ENCODE measurements around the gene RCBTB1.

Gene RCBTB1

DNA sequence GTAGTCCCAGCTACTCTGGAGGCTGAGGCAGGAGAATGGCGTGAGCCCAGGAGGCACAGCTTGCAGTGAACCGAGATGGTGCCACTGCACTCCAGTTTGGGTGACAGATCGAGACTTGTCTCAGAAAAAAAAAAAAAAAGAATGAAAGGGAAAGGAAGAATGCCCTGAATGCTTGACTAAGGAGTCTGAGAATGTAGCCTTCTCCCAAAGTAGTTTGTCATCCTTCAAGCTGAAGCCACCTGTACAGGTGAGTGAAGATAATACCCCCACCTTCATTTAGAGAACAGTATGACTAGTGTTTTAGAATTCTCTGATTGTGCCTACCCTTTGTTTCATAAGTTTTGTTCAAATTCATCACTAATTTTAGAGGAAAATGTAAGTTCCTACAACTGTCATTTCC lies 5.9 kb downstream of the RCBTB1 start:
- peaks cover 9% of the 10 kb centered on the region for H3K4me1 ChIP-seq (ENCODE audit: low read length)
- peaks cover 7% of the 10 kb centered on the region for H3K36me3 ChIP-seq (replicated peaks; ENCODE audit: low read depth, low read length)
- H3K79me2 ChIP-seq (ENCODE audit: low read length): 0 out of 2 replicates have a peak, but pooled peaks cover 3% of the 10 kb centered on the region
- no peaks in the 10 kb centered on the region for H3K27me3 ChIP-seq (ENCODE audit: low read depth, low read length)
- H3K4me3 ChIP-seq (ENCODE audit: low read length): no peak overlapping the region
- H3K9ac ChIP-seq (ENCODE audit: low read length): no peak overlapping the region
- H2AFZ ChIP-seq (ENCODE audit: low read depth, low read length): no peak overlapping the region
- no peak overlapping the region for H3K4me2 ChIP-seq (ENCODE audit: low read length)
- H3K9me3 ChIP-seq (ENCODE audit: insufficient read depth, low read length): no peaks in the 10 kb centered on the region
- TF ChIP-seq CTCF (IDR thresholded peaks at IDR 0.05; ENCODE audit: low read depth, low read length): no peak
- no peak for TF ChIP-seq EZH2phosphoT487 (IDR thresholded peaks at IDR 0.05; ENCODE audit: low read depth)
- no peaks in the 10 kb centered on the region for H4K20me1 ChIP-seq (ENCODE audit: insufficient read depth, low read length)
- H3K27ac ChIP-seq (ENCODE audit: low read length): no peak overlapping the region

GRCh38 chr13:49571299-49572240 lies 13.8 kb downstream of the RCBTB1 start:
- H4K20me1 ChIP-seq (ENCODE audit: insufficient read depth, low read length): peaks cover 6% of the 10 kb centered on the region; the same call in 1 of the 2 replicates
- H3K9ac ChIP-seq (ENCODE audit: low read length): no peak overlapping the region
- H3K27me3 ChIP-seq (ENCODE audit: low read depth, low read length): no peaks in the 10 kb centered on the region
- no peak overlapping the region for H3K27ac ChIP-seq (ENCODE audit: low read length)
- no peak overlapping the region for H2AFZ ChIP-seq (ENCODE audit: low read depth, low read length)
- H3K9me3 ChIP-seq (ENCODE audit: insufficient read depth, low read length): no peaks in the 10 kb centered on the region
- no peaks in the 10 kb centered on the region for H3K79me2 ChIP-seq (ENCODE audit: low read length)
- peaks cover 4% of the 10 kb centered on the region for H3K36me3 ChIP-seq (replicated peaks; ENCODE audit: low read depth, low read length)
- TF ChIP-seq EZH2phosphoT487 (IDR thresholded peaks at IDR 0.05; ENCODE audit: low read depth) (no peak), CTCF (IDR thresholded peaks at IDR 0.05; ENCODE audit: low read depth, low read length) (no peak)
- H3K4me3 ChIP-seq (ENCODE audit: low read length): no peak overlapping the region
- peaks cover 19% of the 10 kb centered on the region for H3K4me1 ChIP-seq (ENCODE audit: low read length)
- H3K4me2 ChIP-seq (ENCODE audit: low read length): peak overlapping the region; percentile 25

DNA sequence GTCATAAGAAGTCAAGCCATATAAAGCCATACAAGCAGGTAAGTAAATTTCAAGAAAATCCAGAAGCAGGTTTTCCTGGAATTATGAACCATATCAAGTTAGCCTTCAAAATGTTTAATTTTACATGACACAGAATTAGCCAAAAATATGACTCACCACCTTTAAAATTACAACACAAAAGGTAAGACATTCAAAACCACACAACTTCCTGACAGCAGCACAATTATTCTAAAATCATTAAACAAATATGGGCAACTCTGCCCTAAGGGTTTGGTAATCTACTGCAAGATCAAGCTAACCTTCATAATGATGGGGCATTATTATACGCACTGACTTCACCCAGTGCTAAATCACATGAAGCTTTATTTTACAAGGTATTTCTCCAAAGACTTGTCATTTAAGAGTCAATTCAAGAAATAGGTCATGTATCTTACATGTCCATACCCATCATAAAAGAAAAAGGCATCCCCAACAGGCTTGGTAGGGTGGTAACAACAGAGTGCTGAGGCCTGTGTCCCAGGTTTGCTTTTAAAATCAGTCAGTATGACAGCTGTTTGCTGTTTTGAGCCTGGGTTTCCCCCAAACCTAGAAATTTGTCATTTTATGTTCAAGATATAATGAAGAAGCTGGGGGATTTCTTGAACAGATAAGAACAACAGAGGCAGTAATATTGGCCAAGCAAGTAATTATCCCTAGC lies 15.2 kb downstream of the RCBTB1 start:
- TF ChIP-seq CTCF (IDR thresholded peaks at IDR 0.05; ENCODE audit: low read depth, low read length) (no peak), EZH2phosphoT487 (IDR thresholded peaks at IDR 0.05; ENCODE audit: low read depth) (no peak)

GRCh38 chr13:49567491-49567890 lies 17.9 kb downstream of the RCBTB1 start:
- H2AFZ ChIP-seq (ENCODE audit: low read depth, low read length): no peak overlapping the region

More for the DNA sequence above, 15.2 kb downstream of the RCBTB1 start:
- Histone ChIP-seq H2AFZ (ENCODE audit: low read depth, low read length) (no peak overlapping the region), H3K9me3 (ENCODE audit: insufficient read depth, low read length) (no peaks in the 10 kb centered on the region), H3K27me3 (ENCODE audit: low read depth, low read length) (no peaks in the 10 kb centered on the region), H3K4me3 (ENCODE audit: low read length) (no peak overlapping the region), H3K79me2 (ENCODE audit: low read length) (no peaks in the 10 kb centered on the region), H3K9ac (ENCODE audit: low read length) (no peak overlapping the region), H3K27ac (ENCODE audit: low read length) (no peak overlapping the region), H3K36me3 (replicated peaks; ENCODE audit: low read depth, low read length) (peaks cover 8% of the 10 kb centered on the region), H3K4me1 (ENCODE audit: low read length) (peaks cover 19% of the 10 kb centered on the region), H3K4me2 (ENCODE audit: low read length) (no peak overlapping the region), H4K20me1 (ENCODE audit: insufficient read depth, low read length) (peaks cover 6% of the 10 kb centered on the region; the same call in 1 of the 2 replicates)

More at GRCh38 chr13:49567491-49567890, 17.9 kb downstream of the RCBTB1 start:
- TF ChIP-seq EZH2phosphoT487 (IDR thresholded peaks at IDR 0.05; ENCODE audit: low read depth) (no peak), CTCF (IDR thresholded peaks at IDR 0.05; ENCODE audit: low read depth, low read length) (no peak)
- H3K9ac ChIP-seq (ENCODE audit: low read length): no peak overlapping the region
- H3K27me3 ChIP-seq (ENCODE audit: low read depth, low read length): no peaks in the 10 kb centered on the region
- H3K27ac ChIP-seq (ENCODE audit: low read length): no peak overlapping the region
- H3K4me3 ChIP-seq (ENCODE audit: low read length): no peak overlapping the region
- H4K20me1 ChIP-seq (ENCODE audit: insufficient read depth, low read length): peaks cover 6% of the 10 kb centered on the region; the same call in 1 of the 2 replicates
- H3K36me3 ChIP-seq (replicated peaks; ENCODE audit: low read depth, low read length): peaks cover 8% of the 10 kb centered on the region
- H3K9me3 ChIP-seq (ENCODE audit: insufficient read depth, low read length): no peaks in the 10 kb centered on the region
- H3K4me2 ChIP-seq (ENCODE audit: low read length): no peak overlapping the region
- no peaks in the 10 kb centered on the region for H3K79me2 ChIP-seq (ENCODE audit: low read length)
- H3K4me1 ChIP-seq (ENCODE audit: low read length): peaks cover 19% of the 10 kb centered on the region

Data from OCI-LY3 (cell line).